Psoas muscle (tissue), 8 donors: ENCODE data around the gene TNRC6A. TPM values are rescaled to one million over a fixed set of nuclear protein-coding genes. Genes with fewer than 3 reads are reported as not detected.
A peak's percentile ranks its signal among the peaks of the same experiment; 100 is the strongest.

Source experiments
- ATAC-seq, 4 donors: fragments of 200-7000 bp; cut with Tn5 transposase; one replicate each; pipeline ENCODE4 v1.9.1; 2020; ENCODE audit warnings: moderate library complexity in 3 of 4, mild to moderate bottlenecking in 2 of 4
- DNase-seq, 2 donors: peaks; one replicate each; pipeline ENCODE4 v3.0.0-alpha.2; 2020
- H3K27ac ChIP-seq: fragments of 200-600 bp; one replicate; pipeline ENCODE4 v1.8.0; 2022
- H3K27me3 ChIP-seq, 3 donors: fragments of 200-600 bp in 1 of 3; one replicate each; pipeline versions ENCODE4 v1.6.1 to v1.8.0; 2013 to 2022; ENCODE audit warnings: low read length in 2 of 3, mild to moderate bottlenecking in 2 of 3, moderate library complexity in 1 of 3; ENCODE audit not compliant: insufficient read depth in 3 of 3
- H3K36me3 ChIP-seq, 2 donors: fragments of 200-600 bp in 1 of 2; one replicate each; pipeline versions ENCODE4 v1.6.1 to v1.8.0; 2013 to 2022; ENCODE audit warnings: low read depth in 1 of 2, mild to moderate bottlenecking in 1 of 2, moderate library complexity in 1 of 2; ENCODE audit not compliant: insufficient read depth in 1 of 2
- H3K4me1 ChIP-seq: fragments of 200-600 bp; one replicate; pipeline ENCODE4 v1.8.0; 2022
- H3K4me3 ChIP-seq: fragments of 200-600 bp; one replicate; pipeline ENCODE4 v1.8.0; 2022; ENCODE audit warnings: mild to moderate bottlenecking
- H3K9me3 ChIP-seq: fragments of 200-600 bp; one replicate; pipeline ENCODE4 v1.8.0; 2022
- WGBS, 3 donors: extraction: QIAGEN DNeasy Blood & Tissue Kit; methylation state at CpG; one replicate each; pipeline versions ENCODE4 v1.1.6 to v1.1.7; 2013; 5-methylcytosine and 5-hydroxymethylcytosine counted together
- intact Hi-C, 2 donors: fragments of 100-400 bp; cut with DNase I; formaldehyde crosslinking; loops; one replicate each; pipeline versions ENCODE4 v1.11.0 to v1.14.2; 2022
- polyA plus RNA-seq, 3 donors: library from polyadenylated mRNA; stranded (reverse); fragments of 200-250 nt; gene quantifications; one replicate each; pipeline ENCODE4 v1.2.3, GENCODE V29; 2013
- total RNA-seq, 4 donors: library from RNA; stranded (reverse); fragmentation: NEBNext Ultra II Directional in 2 of 4; extraction: Animal tissue kit (Norgen Biotek cat#: 25700) in 2 of 4; gene quantifications; one replicate each; pipeline versions ENCODE4 v1.2.1 to v1.2.4, GENCODE V29; 2021 to 2023
- TF ChIP-seq, protein P1 (sequence below): fragments of 200-600 bp; IDR thresholded peaks from one replicate; pipeline ENCODE4 v1.8.0; 2022; ENCODE audit warnings: antibody characterized with exemption
- donor health status: healthy with polysubstance abuse.
- donor health status: DM: no; HTN: no; CAD: no; lungs with moderate emphysema.
- donor health status: Bipolar disorder and iron deficiency.
- donor health status: healthy.
- donor health status: DM: yes; HTN: yes; CAD: no.
- donor health status: DM: no; HTN: no; CAD: no.
- donor health status: DM: no; HTN: no; CAD: no.
- donor health status: DM: yes; HTN: yes; CAD: no.

The TNRC6A gene
- total and polyA plus RNA-seq, 7 donors, result 6.4 to 30.1 (median 20.9) TPM

DNA sequence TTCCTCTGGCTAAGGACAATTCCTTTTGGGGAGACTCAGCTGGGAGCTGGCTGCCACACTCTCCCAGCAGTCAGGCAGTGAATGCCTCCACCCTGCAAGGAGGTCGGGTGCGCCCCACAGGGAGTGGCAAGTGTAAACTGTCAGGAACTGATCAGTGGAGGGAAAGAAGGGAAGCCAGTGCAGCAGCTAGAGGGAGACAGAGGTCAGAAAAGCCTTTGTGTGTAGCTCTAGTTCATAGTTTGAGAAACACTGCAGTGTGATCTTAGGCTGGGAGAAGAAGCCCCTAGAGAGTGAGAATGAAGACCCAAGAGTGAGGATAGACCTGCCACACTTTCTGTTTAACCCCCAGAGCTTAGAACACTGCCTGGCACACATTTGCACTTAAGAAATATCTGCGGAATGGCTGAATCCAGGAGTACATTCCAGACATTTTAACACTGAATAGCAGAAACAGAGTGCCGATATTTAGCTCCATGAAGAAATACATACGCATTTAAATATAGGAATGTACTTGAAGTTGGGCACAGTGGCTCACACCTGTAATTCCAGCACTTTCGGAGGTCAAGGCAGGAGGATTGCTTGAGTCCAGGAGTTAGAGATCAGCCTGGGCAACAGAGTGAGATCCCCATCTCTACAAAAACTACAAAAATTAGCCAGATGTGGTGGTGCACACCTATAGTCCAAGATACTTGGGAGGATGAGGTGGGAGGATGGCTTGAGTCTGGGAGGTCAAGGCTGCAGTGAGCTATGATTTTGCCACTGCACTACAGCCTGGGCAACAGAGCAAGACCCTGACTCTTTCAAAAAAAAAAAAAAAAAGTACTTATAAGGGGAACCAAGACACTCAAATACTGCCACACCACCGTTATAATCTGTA is 105.2 kb downstream of the TNRC6A start:
- Histone ChIP-seq H3K9me3 (no peaks in the 10 kb centered on the region), H3K27me3 (no peaks in the 10 kb centered on the region), H3K36me3 (peaks cover 0 to 2% of the 10 kb centered on the region in 2 donors), H3K4me3 (no peak overlapping the region), H3K4me1 (no peaks in the 10 kb centered on the region), H3K27ac (no peak overlapping the region)
- TF ChIP-seq, protein P1, sequence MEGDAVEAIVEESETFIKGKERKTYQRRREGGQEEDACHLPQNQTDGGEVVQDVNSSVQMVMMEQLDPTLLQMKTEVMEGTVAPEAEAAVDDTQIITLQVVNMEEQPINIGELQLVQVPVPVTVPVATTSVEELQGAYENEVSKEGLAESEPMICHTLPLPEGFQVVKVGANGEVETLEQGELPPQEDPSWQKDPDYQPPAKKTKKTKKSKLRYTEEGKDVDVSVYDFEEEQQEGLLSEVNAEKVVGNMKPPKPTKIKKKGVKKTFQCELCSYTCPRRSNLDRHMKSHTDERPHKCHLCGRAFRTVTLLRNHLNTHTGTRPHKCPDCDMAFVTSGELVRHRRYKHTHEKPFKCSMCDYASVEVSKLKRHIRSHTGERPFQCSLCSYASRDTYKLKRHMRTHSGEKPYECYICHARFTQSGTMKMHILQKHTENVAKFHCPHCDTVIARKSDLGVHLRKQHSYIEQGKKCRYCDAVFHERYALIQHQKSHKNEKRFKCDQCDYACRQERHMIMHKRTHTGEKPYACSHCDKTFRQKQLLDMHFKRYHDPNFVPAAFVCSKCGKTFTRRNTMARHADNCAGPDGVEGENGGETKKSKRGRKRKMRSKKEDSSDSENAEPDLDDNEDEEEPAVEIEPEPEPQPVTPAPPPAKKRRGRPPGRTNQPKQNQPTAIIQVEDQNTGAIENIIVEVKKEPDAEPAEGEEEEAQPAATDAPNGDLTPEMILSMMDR, result no peak
- WGBS, 3 donors, result 64 to 66% (median 64%) methylated on average over 7 of the region's 7 CpGs
- intact Hi-C loops, result no loop called here
- DNase-seq, result no peak
- ATAC-seq, result no peak

DNA sequence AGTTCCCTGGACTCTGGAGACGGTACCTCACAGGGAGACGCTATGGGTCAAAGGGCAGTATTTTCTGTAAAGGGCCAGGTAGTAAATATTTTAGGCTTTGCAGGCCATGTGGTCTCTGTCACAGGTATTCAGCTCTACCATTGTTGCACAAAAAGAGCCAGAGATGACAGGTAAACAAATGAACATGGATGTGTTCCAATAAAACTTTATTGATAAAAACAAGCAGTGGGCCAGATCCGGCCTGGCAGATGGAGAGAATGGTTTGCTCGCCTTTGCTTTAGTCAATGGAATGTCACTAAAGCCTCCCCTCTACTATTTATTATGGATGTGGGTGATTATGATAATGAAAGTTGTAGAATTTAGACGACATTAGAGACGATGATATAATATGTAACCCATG is 107.4 kb downstream of the TNRC6A start:
- intact Hi-C loops, result no loop called here
- 91 to 94% (median 92%) methylated on average over 6 of the region's 6 CpGs for WGBS, 3 donors

DNA sequence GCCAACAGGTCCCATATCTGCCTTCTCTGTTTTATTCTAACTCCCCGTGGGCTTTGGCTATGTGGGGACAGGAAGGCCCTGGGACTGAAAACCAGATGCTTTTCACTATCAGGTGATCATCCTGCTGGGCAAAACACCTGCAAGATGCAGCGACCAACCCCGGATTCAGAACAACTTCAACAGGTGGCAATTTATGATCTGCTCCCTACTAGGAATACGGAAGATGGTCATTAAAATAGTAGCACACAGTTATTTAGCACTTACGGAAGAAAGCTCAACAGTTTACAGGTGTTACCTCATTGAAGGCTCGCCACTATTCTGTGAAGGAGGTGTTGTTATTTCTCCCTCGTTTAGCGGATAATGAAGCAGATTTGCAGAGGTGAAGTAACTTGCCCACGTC is 108.5 kb downstream of the TNRC6A start:
- Histone ChIP-seq H3K36me3 (peaks cover 0 to 2% of the 10 kb centered on the region in 2 donors), H3K4me3 (no peak overlapping the region), H3K9me3 (no peaks in the 10 kb centered on the region), H3K27me3 (no peaks in the 10 kb centered on the region), H3K4me1 (no peaks in the 10 kb centered on the region), H3K27ac (no peak overlapping the region)
- no peak for DNase-seq
- 75 to 81% (median 80%) methylated on average over 9 of the region's 9 CpGs for WGBS, 3 donors
- intact Hi-C loops, result no loop called here
- TF ChIP-seq, protein P1, result no peak
- ATAC-seq, result no peak

More for the DNA sequence above, 107.4 kb downstream of the TNRC6A start:
- Histone ChIP-seq H3K4me1 (no peaks in the 10 kb centered on the region), H3K4me3 (no peak overlapping the region), H3K9me3 (no peaks in the 10 kb centered on the region), H3K36me3 (peaks cover 0 to 2% of the 10 kb centered on the region in 2 donors), H3K27ac (no peak overlapping the region), H3K27me3 (no peaks in the 10 kb centered on the region)
- ATAC-seq, result no peak
- no peak for DNase-seq
- TF ChIP-seq, protein P1, result no peak

DNA sequence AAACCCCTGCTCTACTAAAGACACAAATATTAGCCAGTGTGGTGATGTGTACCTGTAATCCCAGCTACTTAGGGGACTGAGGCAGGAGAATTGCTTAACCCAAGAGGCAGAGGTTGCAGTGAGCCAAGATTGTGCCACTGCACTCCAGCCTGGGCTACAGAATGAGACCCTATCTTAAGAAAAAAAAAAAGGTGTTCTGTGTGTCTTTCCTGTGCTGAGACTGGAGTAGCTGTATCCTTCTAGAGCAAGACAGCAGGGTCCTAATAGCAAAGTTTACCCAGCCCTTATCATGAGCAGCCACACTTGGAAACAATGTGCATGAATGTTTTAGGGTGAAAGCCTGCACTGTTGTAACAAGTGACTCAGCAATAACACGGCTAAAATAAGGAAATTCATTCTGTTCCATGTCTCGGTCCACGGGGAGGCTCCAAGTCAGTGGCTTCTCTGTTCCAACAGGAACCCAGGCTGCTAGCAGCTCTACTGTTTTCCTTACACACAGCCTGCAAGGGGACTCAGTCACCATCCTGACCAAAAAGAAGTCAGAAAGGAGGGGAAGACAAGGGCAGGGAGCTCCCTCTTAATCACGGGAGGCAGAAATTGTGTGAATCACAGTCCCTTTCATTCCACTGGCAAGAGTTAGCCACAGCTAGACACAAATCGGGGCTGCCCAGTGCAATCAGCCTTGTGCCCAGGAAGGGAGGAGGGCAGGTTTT is 109.3 kb downstream of the TNRC6A start:
- Histone ChIP-seq H3K4me1 (no peaks in the 10 kb centered on the region), H3K27ac (no peak overlapping the region), H3K27me3 (no peaks in the 10 kb centered on the region), H3K4me3 (no peak overlapping the region), H3K9me3 (no peaks in the 10 kb centered on the region), H3K36me3 (peaks cover 0 to 2% of the 10 kb centered on the region in 2 donors)
- ATAC-seq, result peak in 2 of 4 donors; percentile 28 to 51
- no peak for DNase-seq
- 25 to 45% (median 26%) methylated on average over 5 of the region's 5 CpGs for WGBS, 3 donors
- intact Hi-C loops, result no loop called here
- TF ChIP-seq, protein P1, result no peak
